Dedifferentiated amniotic fluid mesenchymal stem cell (primary cell): ENCODE data around the gene AKAP14.
"Not testable (repeated sequence)": the region's sequence is repeated elsewhere in the genome, so short reads cannot be mapped to it uniquely, and the experiment has no call there.

ENCODE experiments used
- DNase-seq: peaks from one replicate; pipeline ENCODE4 v3.0.0-alpha.2; 2016; ENCODE audit errors: extremely low spot score

AKAP14 gene

DNA sequence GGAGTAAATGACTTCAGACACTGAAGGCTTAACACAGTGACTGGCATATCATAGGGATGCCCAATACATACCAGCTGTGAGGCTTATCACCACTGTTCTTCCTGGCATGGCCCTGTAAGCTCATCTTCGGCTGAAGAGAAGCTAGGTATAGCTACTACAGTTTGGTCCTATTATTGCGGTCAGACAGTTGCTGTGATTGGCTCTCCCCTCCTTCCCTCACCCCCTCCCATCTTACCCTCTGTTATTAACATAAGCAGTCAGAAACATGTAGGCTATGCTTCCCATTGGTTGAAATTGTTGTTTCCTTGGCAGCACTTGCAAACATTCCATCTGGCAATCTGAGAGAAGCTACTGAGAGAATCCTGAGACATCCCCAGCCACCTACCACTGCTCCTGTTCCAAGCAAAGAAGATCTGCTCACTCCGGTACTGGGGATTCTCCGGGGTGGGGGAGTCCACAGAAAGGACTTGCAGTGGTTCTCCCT, at the start of gene AKAP14:
Gene AKAP14, plus strand, starts transcription at position 51 of the 484 bp plus-strand sequence. CDS start 7,331 bp downstream, outside the sequence.
- DNase-seq = no peak

DNA sequence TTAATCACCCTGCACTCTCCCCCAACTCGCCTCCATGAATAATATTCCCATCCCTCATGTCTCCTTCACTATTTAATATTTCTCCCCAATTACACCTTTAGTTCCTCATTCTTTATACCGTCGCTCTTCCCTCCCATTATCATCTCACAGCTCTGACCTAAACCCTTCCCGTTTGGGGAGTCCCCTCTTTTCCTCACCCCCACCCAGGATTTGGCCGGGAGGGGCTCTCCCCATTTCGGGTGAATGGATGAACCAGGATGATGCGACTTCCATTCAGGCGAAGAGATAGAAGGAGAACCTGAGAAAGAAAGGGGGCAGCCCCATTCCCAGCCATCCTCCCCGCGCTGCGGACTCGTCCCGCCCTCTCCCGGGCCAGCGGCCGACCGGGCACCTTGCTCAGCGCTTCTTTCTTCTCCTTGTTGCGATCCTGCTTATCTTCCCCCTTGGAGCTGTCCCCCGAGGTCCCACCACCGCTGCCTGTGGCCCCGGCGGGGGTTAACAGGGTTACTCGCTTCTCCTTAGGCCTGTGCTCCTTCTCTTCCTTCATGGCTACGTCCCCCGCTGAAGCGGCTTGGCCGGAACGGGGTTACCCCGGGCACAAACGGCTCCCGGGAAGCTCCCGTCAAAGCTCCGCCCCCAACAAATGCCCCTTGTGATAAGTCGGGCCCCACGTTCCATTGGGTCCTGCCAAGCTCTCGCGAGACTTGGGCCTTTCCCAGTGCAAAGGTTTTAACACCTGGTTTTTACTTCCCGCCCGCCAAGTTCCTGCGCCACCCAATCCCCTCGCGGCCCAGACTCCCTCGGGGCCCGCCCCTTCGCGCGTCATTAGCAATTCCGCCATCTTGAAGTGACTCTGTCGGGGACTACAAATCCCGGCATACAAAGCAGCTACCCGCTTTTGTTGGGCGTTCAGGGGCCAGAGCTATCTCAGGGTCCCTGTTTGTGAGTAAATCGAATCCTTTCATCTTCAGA, 43.0 kb upstream of the AKAP14 start, which contains the start of gene UPF3B:
Gene UPF3B, minus strand, starts transcription at position 582 of the 972 bp plus-strand sequence. Its CDS starts 35 bp downstream, at position 547.
- DNase-seq = peak; percentile 96

DNA sequence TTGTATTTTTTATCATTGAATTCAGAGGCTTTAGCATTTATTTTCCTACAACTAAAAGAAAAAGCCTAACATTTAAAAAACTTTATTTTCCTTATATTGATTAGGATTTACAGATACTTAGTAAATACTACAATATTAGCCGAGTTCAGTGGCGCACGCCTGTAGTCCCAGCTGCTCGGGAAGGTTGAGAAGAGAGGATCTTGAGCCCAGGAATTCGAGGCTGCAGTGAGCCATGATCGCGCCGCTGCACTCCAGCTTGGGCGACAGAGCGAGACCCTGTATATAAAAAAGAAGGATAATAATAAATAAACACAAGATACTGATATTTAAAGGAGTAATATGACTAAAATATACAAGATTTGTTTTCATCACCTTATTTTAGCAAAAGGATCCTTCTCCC, 42.2 kb upstream of the AKAP14 start:
- no peak for DNase-seq

DNA sequence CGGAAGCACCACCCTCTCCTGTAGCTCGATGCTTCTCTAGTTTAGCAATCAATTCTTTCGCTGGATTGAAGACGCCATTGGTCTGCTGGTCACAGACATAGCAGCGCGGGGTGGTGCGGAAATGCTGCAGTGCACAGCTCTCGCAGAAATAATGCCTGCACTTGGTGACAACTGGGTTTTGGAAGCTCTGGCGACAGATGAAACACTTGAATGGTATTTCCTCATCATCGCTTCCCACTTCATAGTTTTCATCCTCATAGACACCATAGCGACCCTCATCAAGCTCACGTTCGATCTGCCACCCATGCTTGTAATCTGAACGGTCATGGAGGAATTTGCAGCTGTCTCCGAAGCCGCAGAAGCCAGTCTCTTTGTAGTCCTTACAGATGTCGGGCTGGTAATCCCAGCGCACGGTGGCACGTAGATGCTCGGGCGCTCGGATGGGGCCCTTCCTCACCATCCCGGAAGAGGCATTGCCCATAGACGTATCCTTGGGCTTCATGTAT, 25.0 kb upstream of the AKAP14 start:
- no peak for DNase-seq

DNA sequence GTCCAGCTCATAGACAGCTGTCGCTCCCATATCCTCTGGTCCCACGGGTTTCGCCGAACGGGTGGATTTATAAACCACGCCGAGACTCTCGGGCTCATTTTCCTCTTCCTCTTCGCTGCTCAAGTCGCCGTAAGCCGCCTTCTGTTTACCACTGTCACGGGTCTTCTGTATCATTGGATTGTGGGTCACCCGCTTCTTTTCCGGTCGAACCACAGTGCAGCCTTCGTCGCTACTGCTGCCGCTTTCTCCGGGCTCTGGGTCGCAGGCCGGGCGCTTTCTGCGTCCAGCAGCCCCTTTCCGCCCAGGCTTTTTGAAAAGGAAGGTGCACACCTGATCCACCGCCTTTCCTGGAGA, 24.5 kb upstream of the AKAP14 start:
- no peak for DNase-seq

DNA sequence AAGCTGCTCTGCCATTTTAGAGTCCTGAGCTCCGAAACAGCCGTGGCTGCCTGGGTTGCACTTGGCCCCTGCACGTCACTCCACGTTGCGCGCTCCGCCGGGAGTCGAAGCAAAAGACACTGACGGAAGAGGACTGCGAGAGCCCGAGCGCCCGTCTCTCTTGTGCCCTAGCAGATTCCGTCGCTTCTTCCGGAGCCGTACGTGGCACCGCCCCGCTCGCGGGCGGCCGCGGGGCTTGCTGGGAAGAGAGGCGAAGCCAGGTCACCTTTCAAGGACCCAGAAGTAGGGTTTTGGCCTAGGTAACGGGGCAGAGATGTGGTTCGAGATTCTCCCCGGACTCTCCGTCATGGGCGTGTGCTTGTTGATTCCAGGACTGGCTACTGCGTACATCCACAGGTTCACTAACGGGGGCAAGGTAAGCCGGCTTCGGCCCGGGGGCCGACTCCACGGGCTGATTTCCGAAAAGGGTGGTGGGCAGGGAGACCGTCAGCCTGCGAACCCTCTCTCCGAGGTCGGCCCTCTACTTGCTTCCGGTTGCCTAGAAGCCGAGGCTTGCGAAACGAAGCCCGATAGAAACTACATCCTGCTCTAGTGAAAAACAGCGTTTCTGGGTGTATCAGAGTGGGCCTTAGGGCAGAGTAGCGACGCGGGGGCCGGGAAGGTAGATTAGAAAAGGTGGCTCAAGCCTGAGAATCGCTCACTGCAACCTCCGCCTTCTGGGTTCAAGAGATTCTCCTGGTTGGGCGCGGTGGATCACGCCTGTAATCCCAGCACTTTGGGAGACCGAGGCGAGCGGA, 23.9 kb upstream of the AKAP14 start, which contains the start of the genes NDUFA1 and RNF113A:
Gene NDUFA1, plus strand, starts transcription at position 234 of the 797 bp plus-strand sequence. Its CDS starts 80 bp downstream, at position 314.
Gene RNF113A, minus strand, starts transcription at position 135 of the 797 bp plus-strand sequence. Its CDS starts 120 bp downstream, at position 15.
- peak; percentile 68 for DNase-seq

DNA sequence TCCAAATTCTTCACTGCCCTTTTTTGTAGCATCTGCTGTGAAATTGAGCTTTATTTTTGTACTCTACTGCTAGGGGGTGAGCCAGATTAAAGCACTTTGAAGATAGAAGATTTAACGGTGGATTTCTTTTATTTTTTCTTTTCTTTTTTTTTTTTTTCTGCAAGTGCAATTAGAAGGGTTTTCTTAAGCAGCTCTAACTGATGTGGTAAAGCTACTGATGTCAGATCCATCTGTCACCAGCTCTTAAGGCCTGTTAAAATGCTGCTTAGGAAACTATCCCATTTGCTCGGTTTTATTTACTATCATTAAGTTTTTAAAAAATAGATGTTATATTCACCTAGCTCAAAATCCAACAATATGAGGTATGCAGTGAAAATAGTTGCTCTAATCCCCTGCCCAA, 17.0 kb upstream of the AKAP14 start:
- peak; percentile 1 for DNase-seq

DNA sequence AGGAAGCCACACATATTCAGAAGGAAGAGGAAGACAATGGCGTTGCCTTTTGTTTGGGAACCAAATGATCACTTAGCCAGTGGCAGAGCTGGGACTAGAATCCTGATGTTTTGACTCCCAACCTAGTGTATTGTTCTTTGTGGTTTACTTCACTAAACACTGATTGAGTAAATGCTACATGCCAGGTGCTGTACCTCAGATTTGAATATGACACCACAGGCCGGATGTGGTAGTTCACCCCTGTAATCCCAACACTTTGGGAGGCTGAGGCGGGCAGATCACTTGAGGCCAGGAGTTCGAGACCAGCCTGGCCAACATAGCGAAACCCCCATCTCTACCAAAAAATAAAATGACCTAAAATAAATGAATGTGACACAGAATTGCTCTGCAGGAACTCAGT, 15.6 kb upstream of the AKAP14 start:
- DNase-seq = peak; percentile 3

DNA sequence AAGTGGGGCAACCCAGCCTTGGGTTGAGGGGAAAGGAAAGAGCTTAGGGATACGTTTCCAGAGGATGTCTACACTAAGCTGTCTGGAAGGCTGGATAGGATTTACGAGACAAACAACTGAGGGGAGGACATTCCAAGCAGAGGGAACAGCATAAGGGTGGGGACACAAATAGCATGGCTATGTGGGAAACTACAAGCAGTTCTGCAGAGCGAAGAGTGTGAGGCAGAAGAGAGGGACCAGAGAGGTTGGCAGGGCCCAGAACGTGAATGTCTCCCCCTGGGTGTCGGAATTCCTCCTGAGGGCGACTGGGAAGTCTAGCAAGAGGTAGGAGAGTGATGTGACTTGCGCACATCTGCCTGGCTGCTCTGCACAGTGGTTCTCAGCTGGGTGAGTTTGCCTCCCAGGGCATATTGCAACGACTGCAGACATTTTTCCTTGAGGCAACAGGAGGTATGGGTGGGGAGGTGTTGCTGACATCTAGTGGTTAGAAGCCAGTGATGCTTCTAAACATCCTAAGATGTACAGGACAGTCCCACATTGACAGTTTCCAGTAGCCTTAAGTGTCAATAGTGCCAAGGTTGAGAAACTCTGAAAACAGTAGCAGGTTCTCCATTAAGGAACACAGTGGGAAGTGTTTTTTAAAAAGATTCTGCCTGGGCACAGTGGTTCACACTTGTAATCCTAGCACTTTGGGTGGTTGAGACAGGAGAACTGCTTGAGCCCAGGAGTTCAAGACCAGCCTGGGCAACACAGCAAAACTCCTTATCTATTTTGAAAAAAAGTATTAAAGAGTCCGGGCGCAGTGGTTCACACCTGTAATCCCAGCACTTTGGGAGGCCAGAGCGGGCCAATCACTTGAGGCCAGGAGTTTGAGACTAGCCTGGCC, 14.9 kb upstream of the AKAP14 start:
- peak; percentile 47 for DNase-seq

DNA sequence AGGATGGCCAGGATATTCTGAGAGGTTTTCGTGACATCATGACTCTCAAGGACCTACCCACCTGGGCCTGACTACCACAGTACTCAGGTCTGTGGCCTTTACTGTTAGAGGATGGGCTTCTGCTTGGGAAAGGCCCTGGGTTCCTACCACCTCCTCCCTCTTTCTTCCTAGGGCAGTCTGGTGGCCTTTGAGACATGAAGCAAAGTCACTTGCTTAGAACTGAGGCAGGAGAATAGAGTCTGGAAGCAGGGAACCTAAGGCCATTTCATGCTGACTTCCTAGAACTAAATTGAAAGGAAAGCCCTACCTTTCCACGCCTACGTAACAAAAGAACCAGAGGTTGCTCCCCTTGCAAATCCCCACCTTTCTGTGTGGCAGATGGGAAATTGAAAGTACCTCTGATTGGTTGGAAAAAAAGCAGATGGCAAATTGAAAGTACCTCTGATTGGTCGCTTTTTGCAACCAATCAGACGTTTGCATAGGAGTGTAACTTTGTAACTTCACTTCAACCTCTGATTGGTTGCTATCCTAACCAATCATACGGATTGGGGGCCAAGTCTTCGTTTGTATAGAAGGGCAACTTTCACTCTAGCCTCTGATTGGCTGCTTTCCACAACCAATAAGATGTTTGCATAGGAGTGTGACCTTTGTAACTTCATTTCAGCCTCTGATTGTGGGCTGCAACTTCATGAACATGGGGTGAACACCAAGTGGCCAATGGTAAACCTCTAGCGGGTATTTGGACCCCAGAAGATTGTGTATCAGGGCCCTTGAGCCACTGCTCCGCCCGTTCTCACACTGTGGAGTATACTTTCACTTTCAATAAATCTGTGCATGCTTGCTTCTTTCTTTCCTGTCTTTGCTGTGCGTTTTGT, 9.9 kb upstream of the AKAP14 start:
- peak; percentile 6 for DNase-seq

DNA sequence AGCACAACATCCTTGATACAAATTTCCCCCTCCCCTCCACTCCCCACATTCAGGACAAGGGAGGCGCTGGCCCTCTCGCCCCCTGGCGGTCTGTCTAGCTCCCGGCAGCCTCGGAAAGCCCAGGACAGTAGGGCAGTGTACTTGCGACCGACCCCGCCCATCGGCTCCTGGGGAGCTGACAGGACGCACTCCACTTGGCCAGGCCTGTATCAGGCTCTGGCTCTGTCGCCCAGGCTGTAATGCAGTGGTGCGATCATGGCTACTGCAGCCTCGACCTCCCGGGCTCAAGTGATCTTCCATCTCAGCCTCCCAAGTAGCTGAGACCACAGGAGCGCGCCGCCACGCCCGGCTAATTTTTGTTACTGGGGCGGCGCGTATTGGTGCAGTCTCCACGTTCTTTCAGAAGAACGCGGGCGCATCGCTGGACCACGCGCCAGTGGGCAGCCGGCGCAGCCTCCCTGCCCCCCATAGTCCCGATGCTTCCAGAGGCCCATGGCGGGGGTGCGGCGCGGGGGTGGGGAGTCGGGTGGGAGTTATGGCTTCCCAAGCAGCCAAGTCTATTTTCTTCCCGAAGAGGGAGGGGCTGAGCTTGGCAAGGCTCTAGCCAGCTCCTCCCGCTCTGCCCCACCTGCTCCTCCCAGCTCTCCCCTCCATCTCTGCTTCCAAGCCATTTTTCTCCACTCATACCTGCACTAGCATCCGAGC, 7.8 kb upstream of the AKAP14 start:
- peak; percentile 22 for DNase-seq

DNA sequence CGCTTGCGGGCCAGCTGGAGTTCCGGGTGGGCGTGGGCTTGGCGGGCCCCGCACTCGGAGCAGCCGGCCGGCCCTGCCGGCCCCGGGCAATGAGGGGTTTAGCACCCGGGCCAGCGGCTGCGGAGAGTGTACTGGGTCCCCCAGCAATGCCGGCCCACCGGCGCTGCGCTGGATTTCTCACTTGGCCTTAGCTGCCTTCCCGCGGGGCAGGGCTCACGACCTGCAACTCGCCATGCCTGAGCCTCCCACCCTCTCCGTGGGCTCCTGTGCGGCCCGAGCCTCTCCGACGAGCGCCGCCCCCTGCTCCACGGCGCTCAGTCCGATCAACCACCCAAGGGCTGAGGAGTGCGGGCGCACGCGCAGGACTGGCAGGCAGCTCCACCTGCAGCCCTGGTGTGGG, 5.1 kb upstream of the AKAP14 start:
- not testable (repeated sequence) for DNase-seq

DNA sequence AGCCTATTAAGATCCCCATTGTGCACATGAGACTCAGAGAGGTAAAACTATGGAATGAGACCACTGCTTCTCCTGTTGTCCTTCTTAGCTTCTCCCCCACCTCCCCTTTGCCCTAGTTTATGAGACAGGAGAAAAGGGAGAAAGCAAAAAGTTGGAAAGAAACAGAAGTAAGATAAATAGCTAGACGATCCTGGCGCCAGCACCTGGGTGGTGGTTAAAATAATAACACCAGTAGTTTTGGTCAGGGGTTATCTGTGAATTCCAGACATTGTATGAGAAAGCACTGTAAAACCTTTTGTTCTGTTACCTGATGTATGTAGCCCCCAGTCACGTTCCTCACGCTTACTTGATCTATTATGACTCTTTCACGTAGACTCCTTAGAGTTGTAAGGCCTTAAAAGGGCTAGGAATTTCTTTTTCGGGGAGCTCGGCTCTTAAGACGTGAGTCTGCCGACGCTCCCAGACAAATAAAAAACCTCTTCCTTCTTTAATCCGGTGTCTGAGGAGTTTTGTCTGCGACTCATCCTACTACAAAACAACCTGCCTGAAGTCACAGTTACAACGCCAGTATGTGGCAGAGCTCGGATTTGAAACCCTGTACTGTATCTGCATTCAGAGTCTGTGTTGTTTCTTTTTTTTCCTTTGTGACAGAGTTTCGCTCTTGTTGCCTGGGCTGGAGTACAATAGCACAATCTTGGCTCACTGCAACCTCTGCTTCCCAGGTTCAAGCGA, 3.6 kb upstream of the AKAP14 start:
- peak; percentile 8 for DNase-seq

DNA sequence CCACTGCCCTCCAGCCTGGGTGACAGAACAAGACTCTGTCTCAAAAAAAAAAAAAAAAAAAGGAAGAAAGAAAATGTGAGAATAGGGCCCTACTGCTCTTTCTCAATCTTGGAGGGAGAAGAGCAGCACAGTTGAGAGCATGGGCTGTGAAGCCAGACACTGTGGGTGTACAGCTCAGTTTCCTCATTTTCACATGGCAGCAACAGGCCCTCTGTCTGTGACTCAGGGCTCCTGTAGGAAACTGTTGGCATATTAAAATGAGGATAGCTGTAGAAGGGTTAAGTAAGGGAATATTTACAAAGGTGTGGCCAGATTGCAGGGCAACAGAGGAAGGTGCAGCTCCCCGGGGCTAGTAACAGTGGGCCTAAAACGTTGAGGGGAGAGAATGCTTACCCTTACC, 3.4 kb downstream of the AKAP14 start:
- DNase-seq = no peak

DNA sequence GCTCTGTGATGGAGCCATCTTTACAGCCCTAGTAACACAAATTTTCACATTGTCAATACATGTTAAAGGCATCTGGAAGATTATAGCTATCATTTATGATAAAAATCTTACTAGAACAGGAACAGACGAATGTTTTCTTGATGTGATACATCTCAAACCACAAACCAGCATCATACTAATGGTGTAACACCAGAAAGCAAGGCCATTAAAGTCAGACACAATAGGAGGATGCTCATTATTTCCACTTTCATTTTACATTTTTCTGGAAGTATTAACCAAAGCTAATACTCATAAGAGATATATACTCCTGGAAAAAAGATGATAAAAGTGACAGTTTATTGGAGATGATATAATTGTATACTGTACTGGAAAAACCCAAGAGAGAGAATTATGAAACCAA, 5.3 kb downstream of the AKAP14 start:
- no peak for DNase-seq

DNA sequence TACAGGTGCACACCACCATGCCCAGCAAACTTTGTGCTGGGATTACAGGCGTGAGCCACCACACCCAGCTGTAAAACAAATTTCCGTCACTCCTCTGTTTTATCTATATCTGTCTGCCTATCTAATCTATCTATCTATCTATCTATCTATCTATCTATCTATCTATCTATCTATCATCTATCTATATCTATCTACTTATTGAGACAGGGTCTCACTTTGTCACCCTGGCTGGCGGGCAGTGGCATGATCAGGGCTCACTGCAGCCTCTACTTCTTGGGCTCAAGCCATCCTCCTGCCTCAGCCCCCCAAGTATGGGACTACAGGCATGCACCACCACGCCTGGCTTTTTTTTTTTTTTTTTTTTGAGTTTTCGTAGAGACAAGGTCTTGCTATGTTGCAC, 20.6 kb downstream of the AKAP14 start:
- no peak for DNase-seq

DNA sequence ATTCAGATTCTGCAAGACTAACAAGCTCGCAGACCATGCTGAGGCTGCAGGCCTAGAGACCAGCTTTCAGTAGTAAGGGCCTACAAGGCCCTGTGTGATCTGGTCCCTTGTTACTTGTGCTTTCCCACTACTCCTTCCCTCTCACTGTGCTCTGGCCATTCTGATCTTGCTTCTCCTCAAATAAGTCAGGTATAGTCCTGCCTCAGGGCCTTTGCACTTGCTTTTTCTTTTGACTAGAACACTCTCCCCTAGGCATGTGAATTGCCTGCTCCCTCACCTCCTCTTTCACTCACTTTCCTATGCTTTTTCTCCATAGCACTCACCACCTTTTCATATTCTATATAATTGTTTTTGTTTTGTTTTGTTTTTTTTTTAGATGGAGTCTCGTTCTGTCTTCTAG, 22.2 kb downstream of the AKAP14 start:
- no peak for DNase-seq

DNA sequence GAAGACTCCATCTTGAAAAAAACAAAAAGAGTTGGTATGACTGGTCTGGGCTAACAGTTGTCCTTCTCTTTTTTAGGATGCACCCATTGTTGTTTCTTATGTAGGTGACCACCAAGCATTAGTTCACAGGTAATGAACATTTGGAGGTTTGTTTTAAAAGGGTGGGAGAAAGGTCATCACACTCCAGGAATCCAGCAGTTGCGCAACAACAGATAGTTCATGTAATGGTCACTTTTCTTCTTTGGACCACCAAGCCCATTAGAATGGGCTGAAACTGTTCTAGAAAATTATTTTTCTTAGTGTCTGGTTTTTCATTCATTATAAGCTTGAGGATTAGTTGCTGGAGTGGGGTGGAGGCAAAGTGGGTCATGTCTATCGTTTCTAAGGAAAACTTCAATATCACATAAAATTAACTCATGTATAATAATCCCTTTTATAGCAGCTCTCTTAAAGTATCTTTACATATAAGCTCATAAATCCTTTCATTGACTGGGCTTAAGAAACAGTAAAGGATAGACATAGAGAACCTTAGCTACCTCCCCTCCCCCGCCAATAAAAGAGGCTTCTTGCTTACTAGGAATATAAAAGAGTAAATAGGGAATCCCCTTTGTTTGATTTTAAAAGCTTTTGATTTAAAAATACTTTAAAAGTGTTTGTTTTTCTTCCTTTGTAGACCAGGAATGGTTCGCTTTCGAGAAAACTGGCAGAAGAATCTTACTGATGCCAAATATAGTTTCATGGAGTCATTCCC, 24.3 kb downstream of the AKAP14 start:
- no peak for DNase-seq
